K562 (cell line): ENCODE results near the gene MARCHF3. TPM values are rescaled to one million over a fixed set of nuclear protein-coding genes. Genes with fewer than 3 reads are reported as not detected.

Experiments
- CHD2 ChIP-seq: IDR thresholded peaks from 2 replicates; pipeline ENCODE4 v1.6.1; 2011; ENCODE audit warnings: low read depth, low read length
- CTBP1 ChIP-seq: fragments of 450-650 bp; IDR thresholded peaks from 2 replicates; pipeline ENCODE4 v1.6.1; 2016; ENCODE audit warnings: borderline replicate concordance
- E2F6 ChIP-seq, 2 experiments: IDR thresholded peaks; 2 replicates each; pipeline ENCODE4 v1.6.1; 2011; ENCODE audit warnings: borderline replicate concordance in 1 of 2, control low read depth in 1 of 2, low read depth in 1 of 2, low read length in 1 of 2, mild to moderate bottlenecking in 1 of 2, mixed read lengths in 1 of 2, moderate library complexity in 1 of 2; ENCODE audit not compliant: insufficient read depth in 1 of 2, insufficient read length in 1 of 2, poor library complexity in 1 of 2, severe bottlenecking in 1 of 2; ENCODE audit errors: extremely low read depth in 1 of 2
- HNRNPL ChIP-seq: fragments of 200-400 bp; formaldehyde crosslinking; IDR thresholded peaks from 2 replicates; pipeline ENCODE4 v1.6.1; 2017; ENCODE audit warnings: low read depth, mild to moderate bottlenecking, low read length
- MAFF ChIP-seq: IDR thresholded peaks from 2 replicates; pipeline ENCODE4 v1.6.1; 2012; ENCODE audit warnings: low read length, improper control_type of control experiment
- PHB2 ChIP-seq: fragments of 450-650 bp; IDR thresholded peaks from 2 replicates; pipeline ENCODE4 v1.6.1; 2017; ENCODE audit warnings: low read depth
- SUPT5H ChIP-seq: fragments of 450-650 bp; IDR thresholded peaks from 2 replicates; pipeline ENCODE4 v1.6.1; 2016
- XRCC5 ChIP-seq: fragments of 200-400 bp; formaldehyde crosslinking; IDR thresholded peaks from 2 replicates; pipeline ENCODE4 v1.6.1; 2017; ENCODE audit warnings: low read depth, mild to moderate bottlenecking, low read length
- ZBTB12 ChIP-seq: fragments of 250-450 bp; sonication (Bioruptor Pico); IDR thresholded peaks from 2 replicates; pipeline ENCODE4 v1.4.0; 2020
- ZNF217 ChIP-seq: sonication (generic); formaldehyde crosslinking; IDR thresholded peaks from 2 replicates; pipeline ENCODE4 v1.8.0; 2022; ENCODE audit warnings: mild to moderate bottlenecking, missing genetic modification reagents
- ZNF324 ChIP-seq: fragments of 250-450 bp; sonication (Bioruptor Pico); IDR thresholded peaks from 2 replicates; pipeline ENCODE4 v1.4.0; 2020; ENCODE audit warnings: mild to moderate bottlenecking
- ZNF668 ChIP-seq: fragments of 250-450 bp; sonication (Bioruptor Pico); IDR thresholded peaks from 2 replicates; pipeline ENCODE4 v1.8.0; 2022; ENCODE audit warnings: mild to moderate bottlenecking, inconsistent platforms
- polyA plus RNA-seq, 8 experiments: library from polyadenylated mRNA; depleted of rRNA in 4 of 8; stranded (reverse) in 5 of 8; unstranded in 3 of 8; fragments of >200 nt; fragmentation: Nextera tagmentation in 2 of 8; fragmentation: Illumina TruSeq in 1 of 8; extraction: Ambion mirVana in 2 of 8; extraction: Trizol in 1 of 8; gene quantifications; 2 replicates each; pipeline versions ENCODE4 v1.2.1 to v1.2.3, GENCODE V29; 2011 to 2014; ENCODE audit warnings: inconsistent platforms in 1 of 8, missing spikeins in 1 of 8
- total RNA-seq, 7 experiments: library from RNA; depleted of rRNA in 6 of 7; stranded (reverse); fragments of >200 nt in 6 of 7; fragmentation: Illumina TruSeq in 2 of 7; extraction: Trizol in 2 of 7; gene quantifications; 2 replicates each; pipeline versions ENCODE4 v1.2.1 to v1.2.3, GENCODE V29; 2011 to 2021; ENCODE audit warnings: low replicate concordance in 1 of 7

MARCHF3 gene
- total and polyA plus RNA-seq, 9 of the 15 experiments (the other 6 are each of a cell fraction or from before 2014, with no cell fraction given), result 5.6 to 37.4 (median 16.5) TPM

GRCh38 chr5:127030259-127031146 lies at the start of gene MARCHF3 (continued):
- TF ChIP-seq MAFF, result no peak
- TF ChIP-seq ZBTB12 (CRISPR knock-in tag), result peak; percentile 61
- TF ChIP-seq ZNF324, result no peak
- TF ChIP-seq SUPT5H, result peak; percentile 98
- TF ChIP-seq PHB2, result no peak
- peak; percentile 83 to 97 for TF ChIP-seq E2F6 (IDR thresholded peaks at IDR 0.05; ENCODE audit: borderline replicate concordance in 1 of 2, extremely low read depth in 1 of 2, insufficient read depth in 1 of 2, insufficient read length in 1 of 2, low read depth in 1 of 2, low read length in 1 of 2, poor library complexity in 1 of 2, severe bottlenecking in 1 of 2)
- TF ChIP-seq XRCC5, result 0 out of 2 replicates have a peak, but pooled peaks have one; percentile 1
- TF ChIP-seq CTBP1, result peak; percentile 94
- peak; percentile 80; the same call in 1 of the 2 replicates for TF ChIP-seq HNRNPL
- TF ChIP-seq ZNF217 (CRISPR knock-in tag), result no peak
- TF ChIP-seq ZNF668 (CRISPR knock-in tag), result no peak
- TF ChIP-seq CHD2, result peak; percentile 68; the same call in 1 of the 2 replicates
